Activated naive CD4-positive, alpha-beta T cell treated with anti-CD3 and anti-CD28 coated beads, Interleukin-2, amount 50 U/mL, for 72 hours (primary cell): Measurements from ENCODE around the gene CFAP119. TPM values are rescaled to one million over a fixed set of nuclear protein-coding genes. Genes with fewer than 3 reads are reported as not detected.
A peak's percentile ranks its signal among the peaks of the same experiment; 100 is the strongest.

Experiments used
- ATAC-seq, 2 donors: fragments of 150-1000 bp; cut with Tn5 transposase; 2 replicates each; pipeline ENCODE4 v1.10.0; 2021; ENCODE audit warnings: mild to moderate bottlenecking in 2 of 2, moderate library complexity in 2 of 2
- DNase-seq, 2 donors: peaks; one replicate each; pipeline ENCODE4 v3.0.0; 2021 to 2022; ENCODE audit warnings: low spot score in 2 of 2
- H3K27ac Mint-ChIP-seq, 2 donors: one replicate each; pipeline ENCODE4 v1.8.0; 2022; ENCODE audit warnings: mild to moderate bottlenecking in 2 of 2, mixed read lengths in 2 of 2
- H3K36me3 Mint-ChIP-seq, 2 donors: one replicate each; pipeline ENCODE4 v1.8.0; 2022; ENCODE audit warnings: mixed read lengths in 2 of 2
- H3K9me3 Mint-ChIP-seq, 2 donors: one replicate each; pipeline ENCODE4 v1.8.0; 2022; ENCODE audit warnings: mixed read lengths in 2 of 2
- total RNA-seq, 2 donors: library from RNA; stranded (reverse); gene quantifications; one replicate each; pipeline ENCODE4 v1.2.3, GENCODE V29; 2022

The CFAP119 gene
- total RNA-seq, 2 donors from 2014 or later, result 2.6 to 3.6 TPM

GRCh38 chr16:30737794-30738648, 23.8 kb downstream of the CFAP119 start:
- no peak for DNase-seq
- Mint-ChIP-seq H3K36me3 (peaks cover 17 to 21% of the 10 kb centered on the region in 2 donors), H3K9me3 (no peaks in the 10 kb centered on the region), H3K27ac (peak overlapping the region in 1 of 2 donors; percentile 3)
- ATAC-seq, result no peak

GRCh38 chr16:30736995-30737793, 24.7 kb downstream of the CFAP119 start:
- ATAC-seq, result no peak

GRCh38 chr16:30731411-30731810, 30.5 kb downstream of the CFAP119 start:
- no peak for DNase-seq
- peak overlapping the region; percentile 29 to 35 for H3K27ac Mint-ChIP-seq
- H3K9me3 Mint-ChIP-seq, result no peaks in the 10 kb centered on the region
- H3K36me3 Mint-ChIP-seq, result peaks cover 5 to 22% of the 10 kb centered on the region in 2 donors
- ATAC-seq, result peak; percentile 51 to 61

More at GRCh38 chr16:30736995-30737793, 24.7 kb downstream of the CFAP119 start:
- Mint-ChIP-seq H3K27ac (peak overlapping the region; percentile 3 to 9), H3K9me3 (no peaks in the 10 kb centered on the region), H3K36me3 (peaks cover 17 to 20% of the 10 kb centered on the region in 2 donors)
- no peak for DNase-seq

DNA sequence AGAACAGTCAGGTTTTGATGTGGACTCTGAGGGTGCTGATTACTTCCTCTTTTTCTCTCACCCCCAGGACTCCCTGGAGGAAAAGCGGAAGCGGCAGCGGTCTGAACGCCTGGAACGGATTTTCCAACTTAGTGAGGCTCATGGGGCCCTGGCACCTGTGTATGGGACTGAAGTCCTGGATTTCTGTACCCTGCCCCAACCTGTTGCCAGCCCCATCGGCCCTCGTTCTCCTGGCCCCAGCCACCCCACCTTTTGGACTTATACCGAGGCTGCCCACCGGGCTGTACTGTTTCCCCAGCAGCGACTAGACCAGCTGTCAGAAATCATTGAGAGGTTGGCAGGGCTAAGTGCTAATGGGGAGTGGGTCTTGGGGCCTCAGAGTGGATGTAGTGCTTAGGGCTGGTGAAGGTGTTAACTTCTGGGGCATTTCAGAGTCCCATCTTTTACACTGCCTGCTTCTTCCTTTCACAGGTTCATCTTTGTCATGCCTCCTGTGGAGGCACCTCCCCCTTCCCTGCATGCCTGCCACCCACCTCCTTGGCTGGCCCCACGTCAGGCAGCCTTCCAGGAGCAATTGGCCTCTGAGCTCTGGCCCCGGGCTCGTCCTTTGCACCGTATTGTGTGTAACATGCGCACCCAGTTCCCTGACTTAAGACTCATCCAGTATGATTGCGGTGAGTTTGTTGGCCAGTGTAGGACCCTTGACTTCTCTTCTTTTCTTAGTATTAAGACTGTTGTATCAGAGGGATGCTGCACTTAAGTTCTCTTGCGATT, 32.8 kb downstream of the CFAP119 start:
- Mint-ChIP-seq H3K27ac (no peak overlapping the region), H3K9me3 (no peaks in the 10 kb centered on the region), H3K36me3 (peaks cover 11 to 32% of the 10 kb centered on the region in 2 donors)
- DNase-seq (no peak), ATAC-seq (no peak)

- Mint-ChIP-seq H3K36me3 (peaks cover 14 to 40% of the 10 kb centered on the region in 2 donors), H3K9me3 (no peaks in the 10 kb centered on the region), H3K27ac (peak overlapping the region in 1 of 2 donors; percentile 18)
- no peak for DNase-seq
- no peak for ATAC-seq
These were observed 33.5 kb downstream of the CFAP119 start for GRCh38 chr16:30728321-30728720.

- peak overlapping the region; percentile 28 to 73 for H3K27ac Mint-ChIP-seq
- H3K36me3 Mint-ChIP-seq, result peaks cover 17 to 44% of the 10 kb centered on the region in 2 donors
- ATAC-seq, result no peak
These were observed 36.5 kb downstream of the CFAP119 start for GRCh38 chr16:30725418-30725792.

DNA sequence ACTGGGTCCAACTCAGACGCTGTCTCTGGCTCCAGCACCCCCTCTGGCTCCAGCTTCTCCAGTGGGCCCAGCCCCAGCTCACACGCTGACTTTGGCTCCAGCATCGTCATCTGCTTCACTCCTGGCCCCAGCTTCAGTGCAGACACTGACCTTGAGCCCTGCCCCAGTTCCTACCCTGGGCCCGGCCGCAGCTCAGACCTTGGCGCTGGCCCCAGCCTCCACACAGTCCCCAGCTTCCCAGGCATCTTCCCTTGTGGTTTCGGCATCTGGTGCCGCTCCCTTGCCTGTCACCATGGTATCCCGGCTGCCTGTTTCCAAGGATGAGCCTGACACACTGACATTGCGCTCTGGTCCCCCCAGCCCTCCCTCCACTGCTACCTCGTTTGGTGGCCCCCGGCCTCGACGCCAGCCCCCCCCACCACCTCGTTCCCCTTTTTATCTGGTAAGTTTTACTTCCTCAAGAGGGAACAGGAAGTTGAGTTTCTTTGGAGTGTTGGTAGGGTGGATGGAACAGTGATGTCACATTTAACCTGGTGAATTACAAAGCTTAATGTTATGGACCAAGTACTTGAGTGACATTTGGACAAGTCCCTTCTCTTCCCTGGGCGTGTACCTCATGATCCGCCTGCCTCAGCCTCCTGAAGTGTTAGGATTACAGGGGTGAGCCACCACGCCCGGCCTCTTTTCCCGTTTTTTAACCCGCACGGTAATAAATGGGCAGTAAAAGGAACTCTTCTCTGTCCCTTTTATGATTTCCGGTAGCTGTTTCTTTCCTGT, 37.0 kb downstream of the CFAP119 start:
- no peak for ATAC-seq
- Mint-ChIP-seq H3K9me3 (no peaks in the 10 kb centered on the region), H3K27ac (peak overlapping the region; percentile 73 to 83), H3K36me3 (peaks cover 17 to 45% of the 10 kb centered on the region in 2 donors)
- no peak for DNase-seq

More at GRCh38 chr16:30725418-30725792, 36.5 kb downstream of the CFAP119 start:
- no peak for DNase-seq
- no peaks in the 10 kb centered on the region for H3K9me3 Mint-ChIP-seq

- no peaks in the 10 kb centered on the region for H3K9me3 Mint-ChIP-seq
- ATAC-seq (no peak), DNase-seq (no peak)
- H3K27ac Mint-ChIP-seq, result peak overlapping the region; percentile 16 to 83
- H3K36me3 Mint-ChIP-seq, result peaks cover 17 to 39% of the 10 kb centered on the region in 2 donors
These were observed 38.0 kb downstream of the CFAP119 start for GRCh38 chr16:30723725-30724355.

DNA sequence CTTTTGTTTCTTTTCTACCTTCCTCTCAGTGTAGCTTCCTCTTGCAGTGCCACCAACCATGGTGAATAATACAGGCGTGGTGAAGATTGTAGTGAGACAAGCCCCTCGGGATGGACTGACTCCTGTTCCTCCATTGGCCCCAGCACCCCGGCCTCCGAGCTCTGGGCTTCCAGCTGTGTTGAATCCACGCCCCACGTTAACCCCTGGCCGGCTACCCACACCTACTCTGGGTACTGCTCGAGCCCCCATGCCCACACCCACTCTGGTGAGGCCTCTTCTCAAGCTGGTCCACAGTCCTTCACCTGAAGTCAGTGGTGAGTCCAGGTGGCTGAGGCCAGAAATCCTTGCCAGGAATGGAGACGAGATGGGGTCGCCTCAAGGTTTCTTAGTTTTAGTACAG, 38.9 kb downstream of the CFAP119 start:
- no peak for DNase-seq
- H3K36me3 Mint-ChIP-seq, result peaks cover 17 to 35% of the 10 kb centered on the region in 2 donors
- peak overlapping the region in 1 of 2 donors; percentile 83 for H3K27ac Mint-ChIP-seq
- ATAC-seq, result no peak
- H3K9me3 Mint-ChIP-seq, result no peaks in the 10 kb centered on the region

- DNase-seq, result no peak
- no peaks in the 10 kb centered on the region for H3K9me3 Mint-ChIP-seq
- ATAC-seq, result no peak
- peaks cover 17 to 33% of the 10 kb centered on the region in 2 donors for H3K36me3 Mint-ChIP-seq
- peak overlapping the region; percentile 45 to 83 for H3K27ac Mint-ChIP-seq
These were observed 39.4 kb downstream of the CFAP119 start for GRCh38 chr16:30722443-30722842.

DNA sequence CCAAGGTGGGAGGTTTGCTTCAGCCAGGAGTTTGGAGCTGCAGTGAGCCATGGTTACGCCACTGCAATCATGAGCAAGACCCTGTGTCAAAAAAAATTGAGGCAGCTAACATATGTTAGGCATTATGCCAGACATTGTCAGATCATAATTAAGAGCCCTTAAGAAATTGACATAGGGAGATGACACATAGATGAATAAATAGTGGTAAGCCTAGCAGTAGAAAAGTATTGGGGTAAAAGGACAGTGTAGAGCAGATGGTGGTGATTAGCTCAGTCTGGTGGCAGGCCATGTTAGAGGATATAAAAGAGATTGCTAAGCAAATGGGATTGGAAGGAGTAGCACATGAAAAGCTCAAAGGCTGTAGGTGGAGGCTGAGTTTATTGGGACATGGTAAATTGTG, 40.3 kb downstream of the CFAP119 start:
- H3K27ac Mint-ChIP-seq, result peak overlapping the region; percentile 8 to 12
- DNase-seq (no peak), ATAC-seq (no peak)
- no peaks in the 10 kb centered on the region for H3K9me3 Mint-ChIP-seq
- H3K36me3 Mint-ChIP-seq, result peaks cover 24 to 39% of the 10 kb centered on the region in 2 donors

DNA sequence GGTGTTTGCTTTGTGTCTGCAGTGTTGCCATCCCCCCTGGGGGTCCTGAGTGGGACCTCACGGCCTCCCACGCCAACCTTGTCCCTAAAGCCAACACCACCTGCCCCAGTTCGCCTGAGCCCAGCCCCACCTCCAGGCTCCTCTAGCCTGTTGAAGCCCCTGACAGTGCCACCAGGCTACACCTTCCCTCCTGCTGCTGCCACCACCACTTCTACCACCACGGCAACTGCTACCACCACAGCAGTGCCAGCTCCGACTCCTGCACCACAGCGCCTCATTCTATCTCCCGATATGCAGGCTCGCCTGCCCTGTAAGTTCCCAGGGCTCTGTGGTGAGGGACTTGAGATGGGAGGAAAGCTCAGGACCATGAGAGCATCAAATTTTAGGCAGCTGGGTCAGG, 40.7 kb downstream of the CFAP119 start:
- DNase-seq (no peak), ATAC-seq (no peak)
- peak overlapping the region in 1 of 2 donors; percentile 12 for H3K27ac Mint-ChIP-seq
- H3K36me3 Mint-ChIP-seq, result peaks cover 28 to 41% of the 10 kb centered on the region in 2 donors
- no peaks in the 10 kb centered on the region for H3K9me3 Mint-ChIP-seq

DNA sequence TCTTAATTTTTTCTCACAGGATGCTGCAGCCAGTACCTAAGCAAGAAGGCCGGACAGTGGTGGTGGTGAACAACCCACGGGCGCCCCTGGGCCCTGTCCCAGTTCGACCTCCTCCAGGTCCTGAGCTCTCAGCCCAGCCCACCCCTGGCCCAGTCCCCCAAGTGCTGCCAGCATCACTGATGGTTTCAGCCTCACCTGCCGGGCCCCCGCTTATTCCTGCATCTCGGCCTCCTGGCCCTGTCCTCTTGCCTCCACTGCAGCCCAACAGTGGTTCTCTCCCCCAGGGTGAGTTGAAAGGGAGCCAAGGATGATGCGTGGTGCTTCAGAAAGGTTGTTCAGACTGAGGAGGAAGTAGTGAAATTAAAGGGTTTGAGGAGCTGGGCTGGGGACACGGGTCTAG, 41.2 kb downstream of the CFAP119 start:
- Mint-ChIP-seq H3K27ac (peak overlapping the region in 1 of 2 donors; percentile 12), H3K9me3 (no peaks in the 10 kb centered on the region), H3K36me3 (peaks cover 33 to 41% of the 10 kb centered on the region in 2 donors)
- DNase-seq (no peak), ATAC-seq (no peak)

DNA sequence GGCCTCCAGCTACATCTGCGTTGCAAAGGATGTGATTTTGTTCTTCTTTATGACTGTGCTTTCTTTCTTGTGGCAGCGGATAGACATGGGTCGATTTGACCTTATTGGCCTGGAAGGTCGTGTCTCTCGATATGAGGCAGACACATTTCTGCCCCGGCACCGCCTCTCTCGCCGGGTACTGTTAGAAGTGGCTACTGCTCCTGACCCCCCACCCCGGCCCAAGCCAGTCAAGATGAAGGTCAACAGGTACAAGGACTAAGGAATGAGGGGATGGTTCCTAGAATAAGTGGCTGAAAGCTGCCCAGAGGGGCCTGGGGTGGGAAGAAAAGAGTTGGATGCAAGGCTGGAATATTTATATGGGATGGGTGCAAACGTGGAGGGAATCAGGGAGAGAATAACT, 41.8 kb downstream of the CFAP119 start:
- no peak for ATAC-seq
- Mint-ChIP-seq H3K27ac (peak overlapping the region in 1 of 2 donors; percentile 85), H3K36me3 (peaks cover 36 to 42% of the 10 kb centered on the region in 2 donors), H3K9me3 (no peaks in the 10 kb centered on the region)
- no peak for DNase-seq

GRCh38 chr16:30715750-30716445, 46.0 kb downstream of the CFAP119 start:
- peak overlapping the region; percentile 31 to 79 for H3K27ac Mint-ChIP-seq
- H3K9me3 Mint-ChIP-seq, result no peaks in the 10 kb centered on the region
- H3K36me3 Mint-ChIP-seq, result peaks cover 48 to 54% of the 10 kb centered on the region in 2 donors
- peak; percentile 98 to 99 for ATAC-seq
- peak in 1 of 2 donors; percentile 49 for DNase-seq
